ENCODE results near the gene DDX54. TPM values are rescaled to one million over a fixed set of nuclear protein-coding genes. Genes with fewer than 3 reads are reported as not detected.

Gene DDX54
- total RNA-seq, 2 donors from 2014 or later: 68.1 to 69.0 TPM

DNA sequence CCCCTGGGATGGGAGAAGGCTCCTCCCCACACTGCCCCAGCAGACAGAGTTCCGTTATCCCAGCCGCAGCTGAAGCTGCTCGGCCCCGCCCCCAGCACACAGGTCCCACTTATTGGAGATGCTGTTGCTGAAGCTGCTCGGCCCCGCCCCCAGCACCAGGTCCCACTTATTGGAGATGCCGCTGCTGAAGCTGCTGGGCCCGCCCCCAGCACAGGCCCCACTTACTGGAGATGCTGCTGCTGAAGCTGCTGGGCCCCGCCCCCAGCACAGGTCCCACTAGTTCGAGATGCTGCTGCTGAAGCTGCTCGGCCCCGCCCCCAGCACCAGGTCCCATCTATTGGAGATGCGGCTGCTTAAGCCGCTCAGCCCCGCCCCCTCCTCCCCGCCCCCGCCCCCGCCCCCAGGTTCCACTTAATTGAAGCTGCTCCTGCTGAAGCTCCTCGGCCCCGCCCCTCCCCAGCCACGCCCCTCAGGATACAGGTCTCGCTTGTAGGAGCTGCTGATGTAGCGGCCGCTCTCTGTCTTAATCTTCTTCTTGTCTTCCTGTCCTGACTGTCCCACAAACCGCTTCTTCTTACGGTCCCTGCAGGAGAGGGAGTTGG, 23.8 kb downstream of the DDX54 start:
- Histone ChIP-seq H3K27me3 (ENCODE audit: control insufficient read depth, insufficient read depth, low read length, poor library complexity, severe bottlenecking) (no peaks in the 10 kb centered on the region), H3K4me3 (ENCODE audit: low read length) (no peak overlapping the region), H3K27ac (ENCODE audit: low read depth, low read length) (peak overlapping the region; percentile 71), H3K4me1 (ENCODE audit: control insufficient read depth, insufficient read depth, low read length) (no peaks in the 10 kb centered on the region), H3K36me3 (ENCODE audit: control insufficient read depth, insufficient read depth, low read length) (peaks cover 56% of the 10 kb centered on the region), H3K9ac (ENCODE audit: extremely low read depth, low read length, poor library complexity, severe bottlenecking) (no peak overlapping the region), H3K9me3 (ENCODE audit: control insufficient read depth, low read length) (no peaks in the 10 kb centered on the region)
- TF ChIP-seq CTCF (conservative IDR thresholded peaks at IDR 0.05): no peak
- H3K36me3 Mint-ChIP-seq (ENCODE audit: low read depth): peaks cover 57% of the 10 kb centered on the region
- H3K27ac Mint-ChIP-seq: peak overlapping the region; percentile 69
- peaks cover under 1% of the 10 kb centered on the region for H3K27me3 Mint-ChIP-seq (ENCODE audit: insufficient read depth)
- 29 to 30% methylated on average over 12 to 20 of the region's 26 CpGs for WGBS, 2 experiments (ENCODE audit: insufficient coverage in 1 of 2, insufficient read length in 1 of 2)
- no peak overlapping the region for H3K4me3 Mint-ChIP-seq
- H3K4me1 Mint-ChIP-seq: peaks cover 9% of the 10 kb centered on the region
- peak; percentile 100 for DNase-seq
- H3K9me3 Mint-ChIP-seq: no peaks in the 10 kb centered on the region

GRCh38 chr12:113159937-113160336, 25.3 kb downstream of the DDX54 start:
- no peak overlapping the region for H3K27ac Mint-ChIP-seq
- no peak for DNase-seq

GRCh38 chr12:113158439-113159203, 26.7 kb downstream of the DDX54 start:
- no peak overlapping the region for H3K4me3 ChIP-seq (ENCODE audit: low read length)
- H3K36me3 ChIP-seq (ENCODE audit: control insufficient read depth, insufficient read depth, low read length): peaks cover 37% of the 10 kb centered on the region
- TF ChIP-seq CTCF (conservative IDR thresholded peaks at IDR 0.05): no peak
- Mint-ChIP-seq H3K4me1 (peaks cover 9% of the 10 kb centered on the region), H3K27me3 (ENCODE audit: insufficient read depth) (peaks cover 28% of the 10 kb centered on the region), H3K27ac (no peak overlapping the region), H3K36me3 (ENCODE audit: low read depth) (peaks cover 36% of the 10 kb centered on the region), H3K4me3 (no peak overlapping the region), H3K9me3 (no peaks in the 10 kb centered on the region)
- no peak overlapping the region for H3K9ac ChIP-seq (ENCODE audit: extremely low read depth, low read length, poor library complexity, severe bottlenecking)
- no peak overlapping the region for H3K27ac ChIP-seq (ENCODE audit: low read depth, low read length)
- H3K27me3 ChIP-seq (ENCODE audit: control insufficient read depth, insufficient read depth, low read length, poor library complexity, severe bottlenecking): peaks cover 25% of the 10 kb centered on the region
- H3K4me1 ChIP-seq (ENCODE audit: control insufficient read depth, insufficient read depth, low read length): no peaks in the 10 kb centered on the region
- 92 to 95% methylated on average over 11 to 26 of the region's 26 CpGs for WGBS, 2 experiments (ENCODE audit: insufficient coverage in 1 of 2, insufficient read length in 1 of 2)
- H3K9me3 ChIP-seq (ENCODE audit: control insufficient read depth, low read length): no peaks in the 10 kb centered on the region
- no peak for DNase-seq

More at GRCh38 chr12:113159937-113160336, 25.3 kb downstream of the DDX54 start:
- Mint-ChIP-seq H3K27me3 (ENCODE audit: insufficient read depth) (peaks cover 15% of the 10 kb centered on the region), H3K36me3 (ENCODE audit: low read depth) (peaks cover 46% of the 10 kb centered on the region), H3K4me3 (no peak overlapping the region), H3K4me1 (peaks cover 9% of the 10 kb centered on the region), H3K9me3 (no peaks in the 10 kb centered on the region)
- no peak for TF ChIP-seq CTCF (conservative IDR thresholded peaks at IDR 0.05)
- no peaks in the 10 kb centered on the region for H3K9me3 ChIP-seq (ENCODE audit: control insufficient read depth, low read length)
- H3K9ac ChIP-seq (ENCODE audit: extremely low read depth, low read length, poor library complexity, severe bottlenecking): no peak overlapping the region
- WGBS, 2 experiments (ENCODE audit: insufficient coverage in 1 of 2, insufficient read length in 1 of 2): 94 to 100% methylated on average over 2 to 7 of the region's 7 CpGs
- no peak overlapping the region for H3K4me3 ChIP-seq (ENCODE audit: low read length)
- peaks cover 12% of the 10 kb centered on the region for H3K27me3 ChIP-seq (ENCODE audit: control insufficient read depth, insufficient read depth, low read length, poor library complexity, severe bottlenecking)
- H3K27ac ChIP-seq (ENCODE audit: low read depth, low read length): no peak overlapping the region
- H3K4me1 ChIP-seq (ENCODE audit: control insufficient read depth, insufficient read depth, low read length): no peaks in the 10 kb centered on the region
- peaks cover 40% of the 10 kb centered on the region for H3K36me3 ChIP-seq (ENCODE audit: control insufficient read depth, insufficient read depth, low read length)

Measured in endodermal cell (in vitro differentiated cells).